IMR-90 (cell line): Measurements from ENCODE around the gene NDOR1. TPM values are rescaled to one million over a fixed set of nuclear protein-coding genes. Genes with fewer than 3 reads are reported as not detected.
A peak's percentile ranks its signal among the peaks of the same experiment; 100 is the strongest.

ENCODE experiments used
- ATAC-seq: fragments of 200-7000 bp; cut with Tn5 transposase; 2 replicates; pipeline ENCODE4 v1.9.1; 2020; ENCODE audit warnings: low read depth, mild to moderate bottlenecking, moderate library complexity
- BruUV-seq: library from RNA; stranded (reverse); fragments of 400-500 nt; replicated peaks from 2 replicates; lab custom pipeline; 2021; lab: Mats Ljungman, UMichigan
- CTCF ChIA-PET: fragments of 300-600 bp; formaldehyde crosslinking; extraction: SDS; loops from one replicate; lab custom pipeline; 2021; ENCODE audit warnings: antibody characterized with exemption; lab: Yijun Ruan, JAX
- POLR2A ChIA-PET: fragments of 300-600 bp; sonication (Branson Sonifier 250); formaldehyde crosslinking; loops from one replicate; lab custom pipeline; 2022; ENCODE audit warnings: antibody characterized with exemption; ENCODE audit not compliant: unreplicated experiment; lab: Charles Lee
- DNase-seq: peaks from one replicate; pipeline ENCODE4 v3.0.0; 2013
- H2AFZ ChIP-seq: replicated peaks from 2 replicates; pipeline ENCODE3; 2013; ENCODE audit warnings: low read length, mild to moderate bottlenecking; ENCODE audit not compliant: poor library complexity
- H2AK5ac ChIP-seq: 2 replicates; pipeline ENCODE4 v1.6.1; 2013; ENCODE audit warnings: low read depth, low read length, inconsistent platforms
- H2AK9ac ChIP-seq: replicated peaks from 2 replicates; pipeline ENCODE3; 2013; ENCODE audit warnings: mild to moderate bottlenecking, low read depth, low read length, moderate library complexity; ENCODE audit not compliant: poor library complexity
- H2BK120ac ChIP-seq: 2 replicates; pipeline ENCODE4 v1.6.1; 2013; ENCODE audit warnings: low read depth, low read length, inconsistent platforms
- H2BK15ac ChIP-seq: 3 replicates; pipeline ENCODE4 v1.6.1; 2013; ENCODE audit warnings: low read depth, low read length, inconsistent platforms
- H2BK20ac ChIP-seq: 2 replicates; pipeline ENCODE4 v1.6.1; 2013; ENCODE audit warnings: low read depth, mild to moderate bottlenecking, inconsistent platforms, low read length, moderate library complexity
- H2BK5ac ChIP-seq: 2 replicates; pipeline ENCODE4 v1.6.1; 2013; ENCODE audit warnings: mild to moderate bottlenecking, low read depth, low read length, inconsistent platforms; ENCODE audit not compliant: poor library complexity, severe bottlenecking
- H3K14ac ChIP-seq: replicated peaks from 2 replicates; pipeline ENCODE4 v1.6.1; 2013; ENCODE audit warnings: low read depth, low read length, inconsistent platforms
- H3K18ac ChIP-seq: 2 replicates; pipeline ENCODE4 v1.6.1; 2013; ENCODE audit warnings: low read depth, low read length, control low read depth
- H3K23ac ChIP-seq: 2 replicates; pipeline ENCODE4 v1.6.1; 2013; ENCODE audit warnings: low read depth, low read length, inconsistent platforms
- H3K27ac ChIP-seq: 2 replicates; pipeline ENCODE4 v1.5.1; 2013; ENCODE audit warnings: mild to moderate bottlenecking, control low read depth, low read length; ENCODE audit not compliant: insufficient read depth
- H3K27me3 ChIP-seq: 2 replicates; pipeline ENCODE4 v1.6.1; 2013; ENCODE audit warnings: low read length; ENCODE audit not compliant: control insufficient read depth, insufficient read depth
- H3K36me3 ChIP-seq: 2 replicates; pipeline ENCODE4 v1.6.1; 2013; ENCODE audit warnings: low read length, mixed read lengths; ENCODE audit not compliant: control insufficient read depth, insufficient read depth
- H3K4ac ChIP-seq: 2 replicates; pipeline ENCODE4 v1.6.1; 2013; ENCODE audit warnings: low read depth, low read length, inconsistent platforms
- H3K4me1 ChIP-seq: 2 replicates; pipeline ENCODE4 v1.6.1; 2013; ENCODE audit warnings: low read length, mixed read lengths; ENCODE audit not compliant: control insufficient read depth, insufficient read depth
- H3K4me2 ChIP-seq: 2 replicates; pipeline ENCODE4 v1.6.1; 2013; ENCODE audit warnings: low read depth, mild to moderate bottlenecking, control low read depth, low read length, moderate library complexity
- H3K4me3 ChIP-seq: 2 replicates; pipeline ENCODE4 v1.5.1; 2013; ENCODE audit warnings: low read depth, mild to moderate bottlenecking, control low read depth, low read length, moderate library complexity; ENCODE audit not compliant: insufficient read depth
- H3K56ac ChIP-seq: 2 replicates; pipeline ENCODE4 v1.6.1; 2013; ENCODE audit warnings: low read length, inconsistent platforms; ENCODE audit not compliant: insufficient read depth; ENCODE audit errors: extremely low read depth
- H3K79me1 ChIP-seq, 2 experiments: 2 replicates each; pipeline ENCODE4 v1.6.1; 2013; ENCODE audit warnings: low read length in 2 of 2, inconsistent platforms in 1 of 2, low read depth in 1 of 2
- H3K9ac ChIP-seq: 2 replicates; pipeline ENCODE4 v1.6.1; 2013; ENCODE audit warnings: low read depth, low read length, control low read depth
- H3K9me1 ChIP-seq: 2 replicates; pipeline ENCODE4 v1.6.1; 2013; ENCODE audit warnings: low read length, inconsistent platforms; ENCODE audit not compliant: insufficient read depth
- H3K9me3 ChIP-seq: 2 replicates; pipeline ENCODE4 v1.6.1; 2013; ENCODE audit warnings: low read length; ENCODE audit not compliant: control insufficient read depth, insufficient read depth
- H4K20me1 ChIP-seq: 2 replicates; pipeline ENCODE4 v1.6.1; 2013; ENCODE audit warnings: low read length, inconsistent platforms; ENCODE audit not compliant: insufficient read depth
- H4K5ac ChIP-seq: 2 replicates; pipeline ENCODE4 v1.6.1; 2013; ENCODE audit warnings: mild to moderate bottlenecking, low read depth, low read length, control low read depth
- H4K8ac ChIP-seq, 2 experiments: 2 replicates each; pipeline ENCODE4 v1.6.1; 2013; ENCODE audit warnings: low read depth in 2 of 2, low read length in 2 of 2, control low read depth in 1 of 2, inconsistent platforms in 1 of 2
- H4K91ac ChIP-seq: 2 replicates; pipeline ENCODE4 v1.6.1; 2013; ENCODE audit warnings: low read depth, low read length, inconsistent platforms; ENCODE audit not compliant: insufficient read depth
- BHLHE40 ChIP-seq: fragments of 150-350 bp; IDR thresholded peaks from 2 replicates; pipeline ENCODE4 v1.6.1; 2016; ENCODE audit warnings: mild to moderate bottlenecking, low read depth, low read length
- CHD1 ChIP-seq: IDR thresholded peaks from 2 replicates; pipeline ENCODE4 v1.6.1; 2012; ENCODE audit warnings: low read depth, low read length, improper control_type of control experiment
- ELK1 ChIP-seq: fragments of 150-350 bp; IDR thresholded peaks from 2 replicates; pipeline ENCODE4 v1.6.1; 2016; ENCODE audit warnings: low read depth, mild to moderate bottlenecking, low read length, moderate library complexity, borderline replicate concordance
- MAFK ChIP-seq: IDR thresholded peaks from 2 replicates; pipeline ENCODE4 v1.6.1; 2012; ENCODE audit warnings: low read depth, low read length, improper control_type of control experiment
- MAZ ChIP-seq: IDR thresholded peaks from 2 replicates; pipeline ENCODE4 v1.6.1; 2012; ENCODE audit warnings: low read depth, mild to moderate bottlenecking, low read length, improper control_type of control experiment, moderate library complexity, borderline replicate concordance
- MXI1 ChIP-seq: IDR thresholded peaks from 2 replicates; pipeline ENCODE4 v1.6.1; 2012; ENCODE audit warnings: low read depth, mild to moderate bottlenecking, low read length, moderate library complexity, borderline replicate concordance
- NFE2L2 ChIP-seq: fragments of 150-350 bp; IDR thresholded peaks from 2 replicates; pipeline ENCODE4 v1.6.1; 2016; ENCODE audit warnings: low read depth, mild to moderate bottlenecking, low read length
- POLR2A ChIP-seq: IDR thresholded peaks from 2 replicates; pipeline ENCODE4 v1.6.1; 2012; ENCODE audit warnings: mild to moderate bottlenecking, low read depth, low read length
- RAD21 ChIP-seq: IDR thresholded peaks from 2 replicates; pipeline ENCODE4 v1.6.1; 2012; ENCODE audit warnings: low read length, improper control_type of control experiment
- RCOR1 ChIP-seq: IDR thresholded peaks from 2 replicates; pipeline ENCODE4 v1.6.1; 2012; ENCODE audit warnings: mild to moderate bottlenecking, low read length, improper control_type of control experiment; ENCODE audit not compliant: insufficient replicate concordance
- USF2 ChIP-seq: fragments of 150-350 bp; IDR thresholded peaks from 2 replicates; pipeline ENCODE4 v1.6.1; 2017; ENCODE audit warnings: mild to moderate bottlenecking, antibody characterized with exemption, low read length, low read depth
- WGBS, 2 experiments: methylation state at CpG; one replicate each; pipeline versions ENCODE4 v1.1.5 to v1.1.7; 2013; ENCODE audit warnings: missing lambda C conversion rate in 2 of 2; ENCODE audit not compliant: insufficient read length in 1 of 2; ENCODE audit errors: extremely low coverage in 2 of 2; 5-methylcytosine and 5-hydroxymethylcytosine counted together
- dilution Hi-C: fragments of 300-500 bp; cut with HindIII; formaldehyde crosslinking; loops from one replicate; pipeline ENCODE4 v1.14.3; 2018; ENCODE audit warnings: low sequenced_read_pairs; ENCODE audit not compliant: unreplicated experiment
- in situ Hi-C: fragments of 300-500 bp; cut with MboI; formaldehyde crosslinking; loops from 3 replicates; pipeline ENCODE4 v1.14.3; 2019; ENCODE audit warnings: low sequenced_read_pairs, inconsistent platforms, mixed read lengths
- intact Hi-C: fragments of 100-400 bp; cut with micrococcal nuclease; formaldehyde crosslinking; loops from 2 replicates; pipeline ENCODE4 v1.10.0; 2022
- polyA plus RNA-seq, 3 experiments: library from polyadenylated mRNA; depleted of rRNA; stranded (reverse); fragments of >200 nt; gene quantifications; 2 replicates each; pipeline ENCODE4 v1.2.3, GENCODE V29; 2012; ENCODE audit warnings: low replicate concordance in 1 of 3
- total RNA-seq: library from RNA; depleted of rRNA; stranded (reverse); fragments of >200 nt; gene quantifications from 2 replicates; pipeline ENCODE4 v1.2.3, GENCODE V29; 2012

The NDOR1 gene
- total and polyA plus RNA-seq, 2 of the 4 experiments (the other 2 are of a cell fraction): 0.90 to 10.6 TPM

GRCh38 chr9:137254624-137255447 is 49.3 kb downstream of the NDOR1 start, which contains the start of gene NELFB (continued):
- 0 out of 2 replicates have a peak, but pooled peaks have one; percentile 1 for TF ChIP-seq USF2

- in situ Hi-C loops (no loop called here), dilution Hi-C loops (no loop called here), intact Hi-C loops (no loop called here)
- Histone ChIP-seq H3K4me2 (peak overlapping the region; percentile 97), H3K4me3 (peak overlapping the region; percentile 96), H4K91ac (0 out of 2 replicates have a peak overlapping the region, but pooled peaks have one; percentile 26), H3K4me1 (peaks cover 11% of the 10 kb centered on the region), H2BK20ac (no peak overlapping the region), H3K9me1 (no peaks in the 10 kb centered on the region), H3K14ac (peak overlapping the region; percentile 72; the same call in 1 of the 2 replicates), H3K79me1 (peaks cover 15 to 37% of the 10 kb centered on the region in 2 experiments), H3K9ac (peak overlapping the region; percentile 85), H3K27ac (peak overlapping the region; percentile 35), H3K23ac (peak overlapping the region; percentile 79; the same call in 1 of the 2 replicates), H2AFZ (peak overlapping the region; percentile 99), H4K20me1 (peaks cover 11% of the 10 kb centered on the region), H3K56ac (peak overlapping the region; percentile 71), H3K9me3 (no peaks in the 10 kb centered on the region), H4K5ac (peak overlapping the region; percentile 44; the same call in 1 of the 2 replicates), H2AK9ac (peak overlapping the region; percentile 98), H3K18ac (no peak overlapping the region), H2BK120ac (no peak overlapping the region), H2AK5ac (peak overlapping the region; percentile 72), H3K4ac (peak overlapping the region; percentile 63), H4K8ac (peak overlapping the region; percentile 81 to 87; a peak in 3 of 4 replicates), H3K27me3 (no peaks in the 10 kb centered on the region), H2BK5ac (peak overlapping the region; percentile 14), H3K36me3 (peaks cover 21% of the 10 kb centered on the region), H2BK15ac (no peak overlapping the region)
- DNase-seq (no peak), ATAC-seq (peak; percentile 60)
- POLR2A ChIA-PET: interaction anchor here (1.2 to 2.3 kb wide), 2 partner anchors 11 to 15 kb away, joined by 5 to 9 read pairs; no protein-coding TSS in a partner anchor
- no TSS peak for BruUV-seq
- CTCF ChIA-PET: no interaction called here
- 1% methylated on average over 30 of the region's 51 CpGs; no CpG with 5 or more reads in 1 of the 2 experiments for WGBS, 2 experiments
- no peak for TF ChIP-seq RAD21
- TF ChIP-seq RCOR1: no peak
- TF ChIP-seq MXI1: no peak
- TF ChIP-seq NFE2L2: no peak
- TF ChIP-seq USF2: no peak
- TF ChIP-seq POLR2A: no peak
- no peak for TF ChIP-seq BHLHE40
- TF ChIP-seq MAZ: no peak
- TF ChIP-seq CHD1: no peak
- no peak for TF ChIP-seq MAFK
- TF ChIP-seq ELK1: no peak
These were observed 50.1 kb downstream of the NDOR1 start for GRCh38 chr9:137255448-137256114.
